Astrocyte (in vitro differentiated cells and primary cell): ENCODE measurements around the gene TNFRSF9. TPM values are rescaled to one million over a fixed set of nuclear protein-coding genes. Genes with fewer than 3 reads are reported as not detected.
A peak's percentile ranks its signal among the peaks of the same experiment; 100 is the strongest.
"Not testable (repeated sequence)": the region's sequence is repeated elsewhere in the genome, so short reads cannot be mapped to it uniquely, and the experiment has no call there.

Source experiments
- DNase-seq: peaks from one replicate; pipeline ENCODE4 v3.0.0-alpha.2; 2010; ENCODE audit warnings: low read depth
- FAIRE-seq: peaks from 2 replicates; lab custom pipeline; 2011; peaks lifted over from hg19 to GRCh38; lab: Jason Lieb, UNC
- H2AFZ ChIP-seq: 2 replicates; pipeline ENCODE4 v1.6.0; 2012; ENCODE audit warnings: low read depth, low read length, inconsistent platforms
- H3K27ac ChIP-seq: 2 replicates; pipeline ENCODE4 v1.5.1; 2011; ENCODE audit warnings: low read depth, low read length, inconsistent platforms
- H3K27me3 ChIP-seq: 2 replicates; pipeline ENCODE4 v1.6.0; 2011; ENCODE audit warnings: low read length, inconsistent platforms; ENCODE audit not compliant: insufficient read depth
- H3K36me3 ChIP-seq: 2 replicates; pipeline ENCODE4 v1.5.1; 2011; ENCODE audit warnings: low read length, inconsistent platforms; ENCODE audit not compliant: insufficient read depth
- H3K4me1 ChIP-seq: 2 replicates; pipeline ENCODE4 v1.5.1; 2011; ENCODE audit warnings: low read length, inconsistent platforms; ENCODE audit not compliant: insufficient read depth
- H3K4me2 ChIP-seq: 2 replicates; pipeline ENCODE4 v1.6.0; 2012; ENCODE audit warnings: low read length, inconsistent platforms
- H3K4me3 ChIP-seq: 2 replicates; pipeline ENCODE4 v1.5.1; 2011; ENCODE audit warnings: low read depth, mild to moderate bottlenecking, low read length, inconsistent platforms; ENCODE audit not compliant: insufficient read depth
- H3K79me2 ChIP-seq: 2 replicates; pipeline ENCODE4 v1.6.0; 2012; ENCODE audit warnings: mild to moderate bottlenecking, low read length, inconsistent platforms; ENCODE audit not compliant: insufficient read depth
- H3K9ac ChIP-seq: 2 replicates; pipeline ENCODE4 v1.6.0; 2012; ENCODE audit warnings: mild to moderate bottlenecking, low read length, inconsistent platforms
- H3K9me3 ChIP-seq: 2 replicates; pipeline ENCODE4 v1.5.1; 2012; ENCODE audit warnings: low read depth, mild to moderate bottlenecking, low read length, inconsistent platforms; ENCODE audit not compliant: insufficient read depth
- H4K20me1 ChIP-seq: 2 replicates; pipeline ENCODE4 v1.6.0; 2012; ENCODE audit warnings: low read length, inconsistent platforms; ENCODE audit not compliant: insufficient read depth
- H3K27ac Mint-ChIP-seq: one replicate; pipeline ENCODE4 v1.8.0; 2021; ENCODE audit warnings: mild to moderate bottlenecking, mixed read lengths; ENCODE audit not compliant: unreplicated experiment
- H3K27me3 Mint-ChIP-seq: one replicate; pipeline ENCODE4 v1.8.0; 2021; ENCODE audit warnings: low read depth, mixed read lengths; ENCODE audit not compliant: unreplicated experiment
- H3K36me3 Mint-ChIP-seq: one replicate; pipeline ENCODE4 v1.8.0; 2021; ENCODE audit warnings: low read depth, mixed read lengths; ENCODE audit not compliant: unreplicated experiment
- H3K4me1 Mint-ChIP-seq: one replicate; pipeline ENCODE4 v1.8.0; 2021; ENCODE audit warnings: low read depth, mixed read lengths; ENCODE audit not compliant: unreplicated experiment
- H3K4me3 Mint-ChIP-seq: one replicate; pipeline ENCODE4 v1.8.0; 2021; ENCODE audit warnings: mild to moderate bottlenecking, moderate library complexity, mixed read lengths; ENCODE audit not compliant: unreplicated experiment
- H3K9me3 Mint-ChIP-seq: one replicate; pipeline ENCODE4 v1.8.0; 2021; ENCODE audit warnings: mild to moderate bottlenecking, mixed read lengths; ENCODE audit not compliant: unreplicated experiment
- EZH2 ChIP-seq: IDR thresholded peaks from 2 replicates; pipeline ENCODE4 v1.6.1; 2012; ENCODE audit warnings: mild to moderate bottlenecking, low read length, inconsistent platforms; ENCODE audit not compliant: insufficient read depth
- total RNA-seq: library from RNA; stranded (reverse); gene quantifications from 2 replicates; pipeline ENCODE4 v1.2.1, GENCODE V29; 2021
- TF ChIP-seq, protein P1 (sequence below): IDR thresholded peaks from 2 replicates; pipeline ENCODE4 v1.5.1; 2011; ENCODE audit warnings: low read depth, mild to moderate bottlenecking, inconsistent platforms, low read length, moderate library complexity; ENCODE audit not compliant: insufficient read depth

The TNFRSF9 gene
- total RNA-seq, 1 donor from 2014 or later: 3.4 TPM

DNA sequence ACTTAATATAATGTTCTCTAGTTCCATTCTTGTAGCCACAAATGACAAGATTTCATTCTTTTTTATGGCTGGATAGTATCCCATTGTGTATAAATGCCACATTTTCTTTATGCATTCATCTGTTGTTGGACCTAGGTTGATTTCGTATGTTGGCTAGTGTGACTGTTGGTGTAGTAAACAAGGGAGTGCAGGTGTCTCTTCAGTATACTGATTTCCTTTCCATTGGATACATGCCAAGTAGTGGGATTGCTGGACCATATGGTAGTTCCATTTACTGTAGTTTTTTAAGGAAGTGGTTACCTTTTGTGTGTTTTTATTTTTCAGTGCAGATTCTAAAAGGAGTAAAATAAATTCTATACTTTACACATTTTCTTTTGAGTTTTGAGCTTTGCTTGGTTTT lies 26.6 kb upstream of the TNFRSF9 start:
- DNase-seq (no peak), FAIRE-seq (no peak)
- peaks cover 17% of the 10 kb centered on the region for H3K36me3 Mint-ChIP-seq
- H3K4me1 Mint-ChIP-seq: peaks cover 4% of the 10 kb centered on the region
- H3K9me3 ChIP-seq: no peaks in the 10 kb centered on the region
- peaks cover 65% of the 10 kb centered on the region for H3K79me2 ChIP-seq
- H3K27me3 ChIP-seq: no peaks in the 10 kb centered on the region
- no peak overlapping the region for H3K27ac ChIP-seq
- H2AFZ ChIP-seq: no peak overlapping the region
- H4K20me1 ChIP-seq: peaks cover 42% of the 10 kb centered on the region
- H3K4me3 ChIP-seq: no peak overlapping the region
- no peak overlapping the region for H3K4me3 Mint-ChIP-seq
- H3K4me1 ChIP-seq: peaks cover 3% of the 10 kb centered on the region
- H3K4me2 ChIP-seq: no peak overlapping the region
- H3K9me3 Mint-ChIP-seq: no peaks in the 10 kb centered on the region
- no peak overlapping the region for H3K27ac Mint-ChIP-seq
- H3K36me3 ChIP-seq: peaks cover 55% of the 10 kb centered on the region
- H3K9ac ChIP-seq: no peak overlapping the region
- TF ChIP-seq, protein P1, sequence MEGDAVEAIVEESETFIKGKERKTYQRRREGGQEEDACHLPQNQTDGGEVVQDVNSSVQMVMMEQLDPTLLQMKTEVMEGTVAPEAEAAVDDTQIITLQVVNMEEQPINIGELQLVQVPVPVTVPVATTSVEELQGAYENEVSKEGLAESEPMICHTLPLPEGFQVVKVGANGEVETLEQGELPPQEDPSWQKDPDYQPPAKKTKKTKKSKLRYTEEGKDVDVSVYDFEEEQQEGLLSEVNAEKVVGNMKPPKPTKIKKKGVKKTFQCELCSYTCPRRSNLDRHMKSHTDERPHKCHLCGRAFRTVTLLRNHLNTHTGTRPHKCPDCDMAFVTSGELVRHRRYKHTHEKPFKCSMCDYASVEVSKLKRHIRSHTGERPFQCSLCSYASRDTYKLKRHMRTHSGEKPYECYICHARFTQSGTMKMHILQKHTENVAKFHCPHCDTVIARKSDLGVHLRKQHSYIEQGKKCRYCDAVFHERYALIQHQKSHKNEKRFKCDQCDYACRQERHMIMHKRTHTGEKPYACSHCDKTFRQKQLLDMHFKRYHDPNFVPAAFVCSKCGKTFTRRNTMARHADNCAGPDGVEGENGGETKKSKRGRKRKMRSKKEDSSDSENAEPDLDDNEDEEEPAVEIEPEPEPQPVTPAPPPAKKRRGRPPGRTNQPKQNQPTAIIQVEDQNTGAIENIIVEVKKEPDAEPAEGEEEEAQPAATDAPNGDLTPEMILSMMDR: no peak
- TF ChIP-seq EZH2: no peak
- H3K27me3 Mint-ChIP-seq: no peaks in the 10 kb centered on the region

DNA sequence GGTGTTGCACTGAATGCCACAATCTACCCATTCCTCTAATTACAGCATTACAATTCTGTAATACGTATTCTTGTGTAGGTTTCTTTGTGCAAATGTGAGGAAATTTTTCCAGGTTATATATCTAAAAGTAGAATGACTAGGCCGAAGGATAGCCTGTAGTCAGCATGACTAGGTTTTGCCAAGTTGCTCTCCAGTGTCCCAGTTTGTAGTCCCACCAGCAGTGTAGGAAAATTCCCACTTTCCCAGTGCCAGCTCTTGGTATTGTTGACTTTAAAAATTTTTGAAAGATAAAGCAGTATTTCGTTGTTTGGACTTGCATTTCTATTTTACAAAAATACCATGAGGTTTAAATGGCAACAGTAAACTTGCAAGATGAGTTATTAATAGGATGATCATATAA lies 23.8 kb upstream of the TNFRSF9 start:
- no peak overlapping the region for H3K4me3 Mint-ChIP-seq
- TF ChIP-seq, protein P1: no peak
- no peak for TF ChIP-seq EZH2
- peaks cover 4% of the 10 kb centered on the region for H3K4me1 ChIP-seq
- H3K4me2 ChIP-seq: no peak overlapping the region
- H2AFZ ChIP-seq: no peak overlapping the region
- peaks cover 8% of the 10 kb centered on the region for H3K36me3 Mint-ChIP-seq
- FAIRE-seq (no peak), DNase-seq (no peak)
- peaks cover 72% of the 10 kb centered on the region for H3K79me2 ChIP-seq
- no peak overlapping the region for H3K4me3 ChIP-seq
- H3K36me3 ChIP-seq: peaks cover 35% of the 10 kb centered on the region
- H3K27ac Mint-ChIP-seq: no peak overlapping the region
- H3K4me1 Mint-ChIP-seq: peaks cover 10% of the 10 kb centered on the region
- H3K9me3 ChIP-seq: no peaks in the 10 kb centered on the region
- H4K20me1 ChIP-seq: peaks cover 33% of the 10 kb centered on the region
- no peaks in the 10 kb centered on the region for H3K27me3 ChIP-seq
- no peak overlapping the region for H3K9ac ChIP-seq
- H3K27me3 Mint-ChIP-seq: no peaks in the 10 kb centered on the region
- H3K9me3 Mint-ChIP-seq: no peaks in the 10 kb centered on the region
- no peak overlapping the region for H3K27ac ChIP-seq

DNA sequence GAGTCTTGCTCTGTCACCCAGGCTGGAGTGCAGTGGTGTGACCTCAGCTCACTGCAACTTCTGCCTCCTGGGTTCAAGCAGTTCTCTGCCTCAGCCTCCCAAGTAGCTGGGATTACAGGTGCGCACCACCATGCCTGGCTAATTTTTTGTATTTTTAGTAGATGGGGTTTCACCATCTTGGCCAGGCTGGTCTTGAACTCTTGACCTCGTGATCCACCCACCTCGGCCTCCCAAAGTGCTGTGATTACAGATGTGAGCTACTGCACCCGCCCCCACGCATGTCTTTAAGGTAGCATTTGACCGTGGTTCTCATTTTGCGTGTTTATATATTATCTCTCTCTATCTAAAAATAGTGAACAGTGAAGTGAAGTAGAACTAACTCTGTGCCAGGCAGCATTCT lies 23.2 kb upstream of the TNFRSF9 start:
- H3K9ac ChIP-seq, H3K4me1 Mint-ChIP-seq, FAIRE-seq, H3K27me3 ChIP-seq, H2AFZ ChIP-seq, H3K9me3 ChIP-seq, H3K4me1 ChIP-seq, H3K4me3 ChIP-seq, H3K27ac ChIP-seq, H3K9me3 Mint-ChIP-seq, H3K27me3 Mint-ChIP-seq, DNase-seq, H3K4me2 ChIP-seq, H3K36me3 Mint-ChIP-seq, H3K27ac Mint-ChIP-seq: not testable (repeated sequence)
- Histone ChIP-seq H3K36me3 (peaks cover 30% of the 10 kb centered on the region), H3K79me2 (peaks cover 69% of the 10 kb centered on the region), H4K20me1 (peaks cover 33% of the 10 kb centered on the region)
- H3K4me3 Mint-ChIP-seq: peak overlapping the region; percentile 57

DNA sequence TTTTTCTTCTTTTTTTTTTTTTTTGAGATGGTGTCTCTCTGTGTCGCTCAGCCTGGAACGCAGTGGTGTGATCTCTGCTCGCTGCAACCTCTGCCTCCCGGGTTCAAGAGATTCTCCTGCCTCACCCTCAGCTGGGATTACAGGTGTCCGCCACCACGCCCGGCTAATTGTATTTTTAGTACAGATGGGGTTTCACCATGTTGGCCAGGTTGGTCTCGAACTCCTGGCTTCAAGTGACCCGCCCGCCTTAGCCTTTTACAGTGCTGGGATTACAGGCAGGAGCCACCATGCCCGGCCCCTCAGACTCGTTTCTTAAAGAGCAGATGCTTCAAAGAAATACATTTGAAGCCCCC lies 22.7 kb upstream of the TNFRSF9 start:
- not testable (repeated sequence) for H3K4me2 ChIP-seq, H3K27me3 ChIP-seq, H3K9me3 ChIP-seq, H3K4me3 Mint-ChIP-seq, H3K27ac ChIP-seq, DNase-seq, FAIRE-seq, H3K4me1 ChIP-seq, H2AFZ ChIP-seq, H3K9me3 Mint-ChIP-seq, H3K4me3 ChIP-seq, H3K9ac ChIP-seq, H3K4me1 Mint-ChIP-seq, H3K27ac Mint-ChIP-seq, H3K36me3 Mint-ChIP-seq, H3K27me3 Mint-ChIP-seq
- Histone ChIP-seq H4K20me1 (peaks cover 33% of the 10 kb centered on the region), H3K36me3 (peaks cover 30% of the 10 kb centered on the region), H3K79me2 (peaks cover 64% of the 10 kb centered on the region)
